Activated naive CD4-positive, alpha-beta T cell treated with anti-CD3 and anti-CD28 coated beads for 36 hours (primary cell): ENCODE results near the gene USP17L12. TPM values are rescaled to one million over a fixed set of nuclear protein-coding genes. Genes with fewer than 3 reads are reported as not detected.
"Not testable (repeated sequence)": the region's sequence is repeated elsewhere in the genome, so short reads cannot be mapped to it uniquely, and the experiment has no call there.

Experiments used
- CTCF ChIA-PET: fragments of 350-600 bp; sonication (Branson Sonifier 250); formaldehyde crosslinking; loops from one replicate; lab custom pipeline; 2021; ENCODE audit warnings: antibody characterized with exemption; lab: Charles Lee
- DNase-seq: peaks from one replicate; pipeline ENCODE4 v3.0.0-alpha.2; 2020
- H3K27ac Mint-ChIP-seq: one replicate; pipeline ENCODE4 v1.8.0; 2021; ENCODE audit warnings: mild to moderate bottlenecking, mixed read lengths
- H3K27me3 Mint-ChIP-seq: one replicate; pipeline ENCODE4 v1.8.0; 2021; ENCODE audit warnings: low read depth, mixed read lengths
- H3K36me3 Mint-ChIP-seq: one replicate; pipeline ENCODE4 v1.8.0; 2021; ENCODE audit warnings: low read depth, mixed read lengths
- H3K4me1 Mint-ChIP-seq: one replicate; pipeline ENCODE4 v1.8.0; 2021; ENCODE audit warnings: low read depth, mixed read lengths
- H3K4me3 Mint-ChIP-seq: one replicate; pipeline ENCODE4 v1.8.0; 2021; ENCODE audit warnings: mild to moderate bottlenecking, moderate library complexity, mixed read lengths
- H3K9me3 Mint-ChIP-seq: one replicate; pipeline ENCODE4 v1.8.0; 2021; ENCODE audit warnings: mixed read lengths
- intact Hi-C: fragments of 100-400 bp; cut with micrococcal nuclease; formaldehyde crosslinking; loops from one replicate; pipeline ENCODE4 v1.15.1; 2023
- total RNA-seq, 2 experiments: library from RNA; stranded (reverse); gene quantifications; one replicate each; pipeline ENCODE4 v1.2.3, GENCODE V29; 2021

USP17L12 gene
- total RNA-seq, 2 experiments from 2014 or later = not detected

DNA sequence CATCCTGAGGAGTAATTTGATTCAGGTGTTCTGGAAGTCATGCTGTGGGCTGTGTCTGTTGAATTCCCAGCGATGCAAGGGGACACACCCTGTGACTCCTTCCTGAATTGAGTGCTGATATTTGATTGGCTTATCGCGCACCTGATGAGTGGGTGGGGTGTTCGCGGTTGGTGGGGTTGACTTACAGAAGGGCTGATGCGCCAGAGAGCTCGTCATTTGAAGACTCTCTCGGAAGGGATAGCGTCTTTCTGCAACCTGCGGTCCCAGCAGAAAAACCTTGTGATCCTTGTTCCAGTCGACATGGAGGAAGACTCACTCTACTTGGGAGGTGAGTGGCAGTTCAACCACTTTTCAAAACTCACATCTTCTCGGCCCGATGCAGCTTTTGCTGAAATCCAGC is 42.6 kb downstream of the USP17L12 start, which contains the start of gene USP17L21:
Gene USP17L21, plus strand, starts transcription at position 301 of the 400 bp plus-strand sequence. Its CDS starts 0 bp downstream, at position 301.
- H3K9me3 Mint-ChIP-seq, H3K4me3 Mint-ChIP-seq, H3K27ac Mint-ChIP-seq, H3K27me3 Mint-ChIP-seq, DNase-seq, intact Hi-C loops, H3K4me1 Mint-ChIP-seq, H3K36me3 Mint-ChIP-seq, CTCF ChIA-PET: not testable (repeated sequence)

DNA sequence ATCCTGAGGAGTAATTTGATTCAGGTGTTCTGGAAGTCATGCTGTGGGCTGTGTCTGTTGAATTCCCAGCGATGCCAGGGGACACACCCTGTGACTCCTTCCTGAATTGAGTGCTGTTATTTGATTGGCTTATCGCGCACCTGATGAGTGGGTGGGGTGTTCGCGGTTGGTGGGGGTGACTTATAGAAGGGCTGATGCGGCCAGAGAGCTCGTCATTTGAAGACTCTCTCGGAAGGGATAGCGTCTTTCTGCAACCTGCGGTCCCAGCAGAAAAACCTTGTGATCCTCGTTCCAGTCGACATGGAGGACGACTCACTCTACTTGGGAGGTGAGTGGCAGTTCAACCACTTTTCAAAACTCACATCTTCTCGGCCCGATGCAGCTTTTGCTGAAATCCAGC is 47.4 kb downstream of the USP17L12 start, which contains the start of gene USP17L22:
Gene USP17L22, plus strand, starts transcription at position 301 of the 400 bp plus-strand sequence. Its CDS starts 0 bp downstream, at position 301.
- H3K4me1 Mint-ChIP-seq, intact Hi-C loops, DNase-seq, H3K27me3 Mint-ChIP-seq, CTCF ChIA-PET, H3K4me3 Mint-ChIP-seq, H3K36me3 Mint-ChIP-seq, H3K9me3 Mint-ChIP-seq, H3K27ac Mint-ChIP-seq: not testable (repeated sequence)

Other genes with a start within 250 kb of the USP17L12 start
- gene FAM90A26, start 49.7 kb upstream of the USP17L12 start, total RNA-seq = not detected
- gene USP17L10, start 9.5 kb upstream of the USP17L12 start, total RNA-seq = not detected
- gene USP17L11, start 4.7 kb upstream of the USP17L12 start, total RNA-seq = not detected
- gene USP17L13, start 4.7 kb downstream of the USP17L12 start, total RNA-seq = not detected
- not detected for gene USP17L15, start 14.2 kb downstream of the USP17L12 start, total RNA-seq
- not detected for gene USP17L17, start 23.7 kb downstream of the USP17L12 start, total RNA-seq
- not detected for gene USP17L18, start 28.5 kb downstream of the USP17L12 start, total RNA-seq
- gene USP17L19, start 33.2 kb downstream of the USP17L12 start, total RNA-seq = not detected
- not detected for gene USP17L20, start 38.0 kb downstream of the USP17L12 start, total RNA-seq
- not detected for gene USP17L21, start 42.7 kb downstream of the USP17L12 start, total RNA-seq
- gene USP17L22, start 47.5 kb downstream of the USP17L12 start, total RNA-seq = not detected
- gene USP17L24, start 105.0 kb downstream of the USP17L12 start, total RNA-seq = not detected
- not detected for gene USP17L25, start 109.8 kb downstream of the USP17L12 start, total RNA-seq
- gene USP17L26, start 114.5 kb downstream of the USP17L12 start, total RNA-seq = not detected
- not detected for gene USP17L5, start 119.3 kb downstream of the USP17L12 start, total RNA-seq
- gene USP17L27, start 124.0 kb downstream of the USP17L12 start, total RNA-seq = not detected
- gene USP17L28, start 128.7 kb downstream of the USP17L12 start, total RNA-seq = not detected
- not detected for gene USP17L29, start 133.5 kb downstream of the USP17L12 start, total RNA-seq
- not detected for gene USP17L30, start 143.0 kb downstream of the USP17L12 start, total RNA-seq
- gene DEFB131A, start 224.3 kb downstream of the USP17L12 start, total RNA-seq = not detected